ENCODE measurements around the gene SVIL. TPM values are rescaled to one million over a fixed set of nuclear protein-coding genes. Genes with fewer than 3 reads are reported as not detected.
"Not testable (repeated sequence)": the region's sequence is repeated elsewhere in the genome, so short reads cannot be mapped to it uniquely, and the experiment has no call there.

Gene SVIL
- total RNA-seq, 4 donors from 2014 or later, result 30.3 to 84.3 (median 62.5) TPM

DNA sequence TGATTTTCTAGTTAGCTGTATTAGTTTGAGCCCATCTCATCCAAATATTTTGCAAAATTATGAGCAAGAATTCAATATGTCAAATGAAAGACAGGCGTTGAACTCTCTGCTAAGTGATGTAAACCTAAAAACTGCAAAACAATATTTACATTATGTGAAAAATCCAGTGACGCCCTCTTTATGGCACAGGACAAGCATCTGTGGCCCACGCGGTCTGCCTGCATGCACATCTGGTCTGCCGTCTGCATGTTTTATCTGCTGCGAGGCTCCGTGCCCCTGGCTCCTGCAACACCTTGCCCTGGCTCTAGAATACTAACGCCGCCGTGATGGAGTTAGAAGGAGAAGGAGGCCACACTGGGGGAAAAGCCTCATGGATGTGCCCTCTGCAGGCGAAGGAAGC lies 142.0 kb downstream of the SVIL start:
- Histone ChIP-seq H3K27ac (no peak overlapping the region), H3K9me3 (no peaks in the 10 kb centered on the region), H3K4me3 (no peak overlapping the region), H3K4me1 (no peaks in the 10 kb centered on the region), H3K36me3 (peaks cover 0 to 77% (median 0%) of the 10 kb centered on the region in 3 donors), H3K27me3 (no peaks in the 10 kb centered on the region)
- DNase-seq, result no peak
- no peak for TF ChIP-seq POLR2A (IDR thresholded peaks at IDR 0.05)
- TF ChIP-seq, protein P1, sequence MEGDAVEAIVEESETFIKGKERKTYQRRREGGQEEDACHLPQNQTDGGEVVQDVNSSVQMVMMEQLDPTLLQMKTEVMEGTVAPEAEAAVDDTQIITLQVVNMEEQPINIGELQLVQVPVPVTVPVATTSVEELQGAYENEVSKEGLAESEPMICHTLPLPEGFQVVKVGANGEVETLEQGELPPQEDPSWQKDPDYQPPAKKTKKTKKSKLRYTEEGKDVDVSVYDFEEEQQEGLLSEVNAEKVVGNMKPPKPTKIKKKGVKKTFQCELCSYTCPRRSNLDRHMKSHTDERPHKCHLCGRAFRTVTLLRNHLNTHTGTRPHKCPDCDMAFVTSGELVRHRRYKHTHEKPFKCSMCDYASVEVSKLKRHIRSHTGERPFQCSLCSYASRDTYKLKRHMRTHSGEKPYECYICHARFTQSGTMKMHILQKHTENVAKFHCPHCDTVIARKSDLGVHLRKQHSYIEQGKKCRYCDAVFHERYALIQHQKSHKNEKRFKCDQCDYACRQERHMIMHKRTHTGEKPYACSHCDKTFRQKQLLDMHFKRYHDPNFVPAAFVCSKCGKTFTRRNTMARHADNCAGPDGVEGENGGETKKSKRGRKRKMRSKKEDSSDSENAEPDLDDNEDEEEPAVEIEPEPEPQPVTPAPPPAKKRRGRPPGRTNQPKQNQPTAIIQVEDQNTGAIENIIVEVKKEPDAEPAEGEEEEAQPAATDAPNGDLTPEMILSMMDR (IDR thresholded peaks at IDR 0.05), result no peak

DNA sequence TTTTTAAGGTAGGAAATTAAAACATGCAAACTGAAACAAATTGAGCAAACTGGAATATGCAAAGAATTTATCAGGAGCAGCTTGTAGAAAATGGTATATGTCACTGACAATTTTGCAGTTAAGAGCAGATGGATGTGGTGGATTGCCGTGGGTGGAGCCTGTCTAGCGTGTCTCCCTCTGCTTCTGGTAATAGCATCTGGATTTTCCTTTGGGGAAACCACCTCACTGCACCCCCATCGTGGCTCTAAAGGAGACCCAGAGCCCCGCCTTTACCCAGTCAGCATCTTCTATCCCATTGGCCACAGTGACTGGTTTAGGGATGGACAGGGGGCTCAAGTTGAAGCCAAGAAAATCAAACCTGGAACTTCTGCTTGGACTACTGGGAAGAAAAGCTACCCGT lies 142.9 kb downstream of the SVIL start:
- Histone ChIP-seq H3K27me3 (no peaks in the 10 kb centered on the region), H3K9me3 (no peaks in the 10 kb centered on the region), H3K27ac (no peak overlapping the region), H3K4me3 (no peak overlapping the region), H3K4me1 (no peaks in the 10 kb centered on the region), H3K36me3 (peaks cover 0 to 81% (median 0%) of the 10 kb centered on the region in 3 donors)
- no peak for TF ChIP-seq POLR2A (IDR thresholded peaks at IDR 0.05)
- TF ChIP-seq, protein P1 (IDR thresholded peaks at IDR 0.05), result no peak
- no peak for DNase-seq

DNA sequence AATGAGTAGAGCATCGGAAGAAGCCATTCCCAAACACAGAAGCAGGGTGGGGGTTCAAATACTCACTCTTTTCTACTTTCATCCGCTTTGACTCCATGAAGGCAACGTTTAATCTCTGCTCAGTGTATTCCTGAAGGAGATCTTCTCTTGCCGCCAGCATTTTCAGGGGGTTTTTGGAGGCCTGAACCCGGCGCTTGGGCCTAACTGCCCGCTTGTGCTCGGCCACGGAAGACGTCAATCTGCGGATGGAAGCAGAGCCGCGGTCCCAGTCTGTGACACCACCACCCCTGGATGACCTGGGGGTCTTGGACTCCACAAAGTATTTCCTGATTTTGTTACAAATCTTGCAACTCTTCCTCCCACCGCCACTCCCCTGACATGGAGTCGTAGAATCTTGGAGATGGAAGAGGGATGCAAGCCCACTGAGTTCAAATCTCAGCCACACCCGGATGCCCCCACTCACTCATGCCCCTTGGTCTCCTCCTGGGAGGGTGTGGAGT lies 143.9 kb downstream of the SVIL start:
- H3K4me3 ChIP-seq, DNase-seq, H3K9me3 ChIP-seq, H3K27ac ChIP-seq, H3K4me1 ChIP-seq, H3K27me3 ChIP-seq: not testable (repeated sequence)
- H3K36me3 ChIP-seq, result peaks cover 0 to 92% (median 0%) of the 10 kb centered on the region in 3 donors

DNA sequence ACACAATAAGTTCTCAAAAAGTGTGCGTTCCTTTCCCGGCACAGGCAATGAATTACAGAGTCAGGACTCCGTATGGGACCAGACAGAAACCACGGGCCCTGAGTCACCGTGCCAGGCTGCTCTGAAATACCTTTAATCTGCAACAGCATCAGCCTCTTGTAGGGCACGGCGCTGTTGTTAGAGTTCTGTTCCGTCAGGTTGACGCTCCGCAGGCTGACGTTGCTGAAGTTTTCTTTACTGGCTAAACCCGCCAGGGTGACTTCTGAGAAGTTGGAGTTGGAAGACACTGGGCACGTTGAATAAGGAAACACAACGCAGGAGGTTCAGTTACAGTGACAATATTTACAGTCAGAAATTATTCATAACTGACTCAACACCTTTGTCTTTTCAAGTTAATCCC lies 146.3 kb downstream of the SVIL start:
- not testable (repeated sequence) for H3K4me3 ChIP-seq, H3K9me3 ChIP-seq, DNase-seq, H3K4me1 ChIP-seq, H3K27me3 ChIP-seq, H3K27ac ChIP-seq
- peaks cover 0 to 88% (median 0%) of the 10 kb centered on the region in 3 donors for H3K36me3 ChIP-seq

DNA sequence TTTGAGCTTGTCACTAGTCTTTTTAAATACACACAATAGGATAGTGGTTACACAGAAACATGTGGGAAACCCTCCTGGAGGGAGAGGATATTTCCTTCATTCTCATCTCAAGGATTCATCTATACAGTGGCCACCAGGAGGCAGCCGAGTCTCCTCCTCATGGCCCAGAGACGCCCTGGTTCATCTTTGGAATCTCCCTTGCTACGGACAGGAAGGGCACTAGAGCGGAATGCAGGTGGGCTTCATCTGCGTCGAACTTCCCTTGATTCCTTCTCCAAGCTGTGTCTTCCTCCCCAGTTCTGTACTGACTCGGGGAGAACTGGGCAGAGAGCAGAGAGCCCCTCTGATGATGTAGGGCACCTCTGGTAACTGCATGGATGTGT lies 146.9 kb downstream of the SVIL start:
- H3K36me3 ChIP-seq, result peaks cover 0 to 82% (median 0%) of the 10 kb centered on the region in 3 donors
- H3K9me3 ChIP-seq, H3K4me1 ChIP-seq, DNase-seq, H3K27ac ChIP-seq, H3K27me3 ChIP-seq, H3K4me3 ChIP-seq: not testable (repeated sequence)
- TF ChIP-seq, protein P1 (IDR thresholded peaks at IDR 0.05), result peak in 2 of 6 experiments; percentile 7 to 15

DNA sequence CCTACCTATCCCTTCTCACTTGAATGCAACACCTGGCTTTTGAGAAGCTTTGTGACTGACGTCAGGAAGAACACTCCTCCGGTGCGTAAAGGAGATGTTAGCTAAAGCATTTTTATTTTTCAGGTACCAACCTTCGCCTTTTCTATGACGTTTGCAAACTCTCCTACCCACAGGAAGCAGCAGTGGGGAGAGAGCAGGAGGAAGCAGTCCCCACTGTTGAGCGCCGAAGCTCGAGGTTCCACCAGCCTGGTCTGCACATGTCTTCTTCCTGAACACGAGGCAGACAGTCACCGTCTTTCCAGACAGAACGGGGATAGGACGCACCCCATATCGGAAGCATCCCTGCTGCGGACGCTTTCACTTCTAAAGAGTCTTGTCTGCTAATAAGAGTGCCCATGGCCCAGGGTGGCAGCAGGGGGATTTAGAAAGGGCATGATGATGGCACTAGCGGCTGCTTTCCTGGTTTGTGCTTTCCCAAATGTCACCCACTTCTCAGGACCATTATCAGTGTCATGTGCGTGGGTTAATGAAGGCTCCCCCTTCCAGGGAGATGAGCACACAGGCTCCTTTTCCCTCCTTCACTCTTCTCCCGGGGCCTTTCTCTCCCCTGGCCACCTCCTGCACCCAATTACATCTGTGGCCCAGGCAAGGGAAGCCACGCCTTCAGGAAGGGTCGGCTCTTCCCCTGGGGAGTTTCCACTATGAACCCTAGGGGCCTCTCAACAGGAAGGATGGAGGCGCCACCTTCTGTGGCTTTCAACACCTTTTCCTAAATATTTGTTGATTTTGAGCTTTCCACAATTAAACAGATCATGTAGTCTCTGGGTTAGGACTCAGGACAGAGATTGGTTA lies 147.5 kb downstream of the SVIL start:
- H3K27me3 ChIP-seq, H3K27ac ChIP-seq, H3K4me1 ChIP-seq, H3K4me3 ChIP-seq, DNase-seq, H3K9me3 ChIP-seq: not testable (repeated sequence)
- H3K36me3 ChIP-seq, result peaks cover 0 to 76% (median 0%) of the 10 kb centered on the region in 3 donors

DNA sequence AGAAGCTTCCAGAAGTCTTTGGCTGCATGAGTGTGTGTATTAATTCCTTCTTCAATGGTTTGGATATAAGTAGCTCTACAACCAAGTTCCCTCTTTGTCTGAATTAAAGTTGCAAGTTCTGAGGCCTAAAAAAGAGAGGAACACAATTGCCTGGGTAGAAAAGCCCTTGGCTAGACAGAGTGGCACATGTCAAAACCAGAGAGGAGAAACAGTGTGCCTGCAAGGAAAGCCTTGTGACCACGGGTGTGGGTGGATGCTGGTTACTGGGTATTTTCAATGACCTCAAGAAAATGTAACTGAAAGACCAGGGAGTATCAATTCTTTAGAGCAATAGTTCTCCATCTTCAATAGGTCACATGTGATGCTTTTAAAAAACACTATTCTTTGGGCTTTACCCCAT lies 148.3 kb downstream of the SVIL start:
- Histone ChIP-seq H3K4me3 (no peak overlapping the region), H3K9me3 (no peaks in the 10 kb centered on the region), H3K4me1 (no peaks in the 10 kb centered on the region), H3K27me3 (no peaks in the 10 kb centered on the region), H3K27ac (no peak overlapping the region), H3K36me3 (peaks cover 0 to 67% (median 0%) of the 10 kb centered on the region in 3 donors)
- DNase-seq, result no peak
- no peak for TF ChIP-seq POLR2A (IDR thresholded peaks at IDR 0.05)
- TF ChIP-seq, protein P1 (IDR thresholded peaks at IDR 0.05), result no peak

DNA sequence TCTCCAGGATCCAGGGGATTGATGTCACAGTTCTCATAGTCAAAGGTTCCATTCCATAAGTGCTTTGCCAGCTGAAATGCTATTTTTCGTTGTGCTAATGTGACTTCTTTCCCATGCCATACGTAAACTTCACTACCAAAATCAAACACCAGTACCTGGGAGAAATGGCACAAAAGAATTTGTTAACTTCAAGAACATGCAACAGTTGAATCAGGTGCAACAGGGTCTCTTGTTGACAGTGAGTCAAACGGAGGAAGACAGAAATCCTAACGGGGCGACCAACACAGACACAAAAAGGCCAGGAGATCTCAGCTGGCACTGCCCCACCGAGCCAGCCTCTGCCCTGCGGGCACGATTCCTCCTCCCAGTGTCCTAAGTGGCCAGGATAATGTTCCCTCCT lies 150.1 kb downstream of the SVIL start:
- not testable (repeated sequence) for H3K27me3 ChIP-seq, H3K4me3 ChIP-seq, H3K27ac ChIP-seq, H3K9me3 ChIP-seq, DNase-seq, H3K4me1 ChIP-seq
- H3K36me3 ChIP-seq, result peaks cover 0 to 68% (median 0%) of the 10 kb centered on the region in 3 donors

All from Peyer's patch (tissue), 4 donors.